Left renal cortex interstitium (tissue), 4 donors: ENCODE measurements around the gene ZBTB32. TPM values are rescaled to one million over a fixed set of nuclear protein-coding genes. Genes with fewer than 3 reads are reported as not detected.
"Not testable (repeated sequence)": the region's sequence is repeated elsewhere in the genome, so short reads cannot be mapped to it uniquely, and the experiment has no call there.

Source experiments
- DNase-seq, 4 donors: peaks; one replicate each; pipeline ENCODE4 v3.0.0-alpha.2; 2013; ENCODE audit warnings: low read depth in 4 of 4, low spot score in 2 of 4, missing footprints in 1 of 4
- polyA plus RNA-seq, 4 donors: library from polyadenylated mRNA; unstranded; fragments of 120-200 nt; gene quantifications; one replicate each; pipeline ENCODE4 v1.2.1, GENCODE V29; 2013; ENCODE audit not compliant: insufficient read length in 4 of 4

Gene ZBTB32
- under 1 TPM; 0.17 to 0.91 (median 0.44) TPM for polyA plus RNA-seq

GRCh38 chr19:35704218-35704617 is at the start of gene ZBTB32:
Gene ZBTB32, plus strand, starts transcription at chr19:35704558. Its CDS starts 10,069 bp downstream, at chr19:35714627.
- peak in 1 of 4 donors; percentile 39 for DNase-seq

GRCh38 chr19:35654828-35655227 is 49.5 kb upstream of the ZBTB32 start:
- DNase-seq = not testable (repeated sequence)

GRCh38 chr19:35655600-35655999 is 48.8 kb upstream of the ZBTB32 start:
- DNase-seq = no peak

- no peak for DNase-seq
These were observed 47.7 kb upstream of the ZBTB32 start for GRCh38 chr19:35656700-35657099.

GRCh38 chr19:35657904-35658700 is 46.3 kb upstream of the ZBTB32 start:
- no peak for DNase-seq

GRCh38 chr19:35661995-35662340 is 42.4 kb upstream of the ZBTB32 start:
- no peak for DNase-seq

GRCh38 chr19:35663981-35664380 is 40.4 kb upstream of the ZBTB32 start:
- no peak for DNase-seq

- DNase-seq = no peak
These were observed 39.2 kb upstream of the ZBTB32 start for GRCh38 chr19:35665157-35665556.

GRCh38 chr19:35665604-35666003 is 38.8 kb upstream of the ZBTB32 start:
- no peak for DNase-seq

GRCh38 chr19:35666251-35666913 is 38.0 kb upstream of the ZBTB32 start, which contains the start of gene UPK1A:
Gene UPK1A, plus strand, starts transcription at chr19:35666517. Its CDS starts 296 bp downstream, at chr19:35666813.
- DNase-seq = no peak

GRCh38 chr19:35669566-35669965 is 34.8 kb upstream of the ZBTB32 start:
- DNase-seq = no peak

GRCh38 chr19:35669974-35670373 is 34.4 kb upstream of the ZBTB32 start:
- DNase-seq = no peak

GRCh38 chr19:35670686-35671085 is 33.7 kb upstream of the ZBTB32 start:
- no peak for DNase-seq

GRCh38 chr19:35671818-35672217 is 32.5 kb upstream of the ZBTB32 start:
- DNase-seq = no peak

GRCh38 chr19:35673121-35673804 is 31.1 kb upstream of the ZBTB32 start:
- no peak for DNase-seq

- no peak for DNase-seq
These were observed 28.7 kb upstream of the ZBTB32 start for GRCh38 chr19:35675589-35676140.

- DNase-seq = no peak
These were observed 14.5 kb upstream of the ZBTB32 start for GRCh38 chr19:35689836-35690235.

GRCh38 chr19:35691106-35691505 is 13.3 kb upstream of the ZBTB32 start:
- not testable (repeated sequence) for DNase-seq

GRCh38 chr19:35692010-35692409 is 12.3 kb upstream of the ZBTB32 start:
- no peak for DNase-seq

- no peak for DNase-seq
These were observed 10.9 kb upstream of the ZBTB32 start for GRCh38 chr19:35693422-35693821.
